Ovary (tissue), 3 donors: ENCODE data around the gene TBCK.

Experiments used
- EP300 ChIP-seq: sonication (generic); formaldehyde crosslinking; IDR thresholded peaks from one replicate; pipeline ENCODE4 v1.6.1; 2017; ENCODE audit warnings: antibody characterized with exemption
- TF ChIP-seq, protein P1 (sequence below), 3 donors: fragments of 450-650 bp in 2 of 3; fragments of 200-600 bp in 1 of 3; IDR thresholded peaks; one replicate each; pipeline versions ENCODE4 v1.5.1 to v1.8.0; 2016 to 2022; ENCODE audit warnings: antibody characterized with exemption in 3 of 3, mild to moderate bottlenecking in 1 of 3
- donor health status: DM: no; HTN: no; CAD: no.

DNA sequence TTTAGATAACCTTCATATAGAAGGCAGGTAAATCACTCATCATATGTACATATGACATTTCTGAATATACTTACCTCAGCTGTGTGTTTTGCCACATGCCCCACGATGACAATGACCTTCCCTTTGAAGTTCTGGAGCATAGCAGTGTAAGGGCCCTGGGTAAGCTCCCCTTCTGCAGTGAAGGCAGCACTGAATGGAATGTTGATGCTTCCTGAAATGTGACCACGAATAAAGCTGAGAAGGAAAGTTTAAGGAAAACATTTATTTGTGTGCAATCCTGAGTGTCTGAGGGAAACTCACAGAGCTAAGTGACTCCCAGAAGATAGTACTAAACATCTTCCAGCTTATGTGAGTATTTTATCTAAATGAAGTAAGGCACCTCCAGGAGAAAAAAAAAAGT, 220.6 kb downstream of the TBCK start:
- TF ChIP-seq, protein P1, sequence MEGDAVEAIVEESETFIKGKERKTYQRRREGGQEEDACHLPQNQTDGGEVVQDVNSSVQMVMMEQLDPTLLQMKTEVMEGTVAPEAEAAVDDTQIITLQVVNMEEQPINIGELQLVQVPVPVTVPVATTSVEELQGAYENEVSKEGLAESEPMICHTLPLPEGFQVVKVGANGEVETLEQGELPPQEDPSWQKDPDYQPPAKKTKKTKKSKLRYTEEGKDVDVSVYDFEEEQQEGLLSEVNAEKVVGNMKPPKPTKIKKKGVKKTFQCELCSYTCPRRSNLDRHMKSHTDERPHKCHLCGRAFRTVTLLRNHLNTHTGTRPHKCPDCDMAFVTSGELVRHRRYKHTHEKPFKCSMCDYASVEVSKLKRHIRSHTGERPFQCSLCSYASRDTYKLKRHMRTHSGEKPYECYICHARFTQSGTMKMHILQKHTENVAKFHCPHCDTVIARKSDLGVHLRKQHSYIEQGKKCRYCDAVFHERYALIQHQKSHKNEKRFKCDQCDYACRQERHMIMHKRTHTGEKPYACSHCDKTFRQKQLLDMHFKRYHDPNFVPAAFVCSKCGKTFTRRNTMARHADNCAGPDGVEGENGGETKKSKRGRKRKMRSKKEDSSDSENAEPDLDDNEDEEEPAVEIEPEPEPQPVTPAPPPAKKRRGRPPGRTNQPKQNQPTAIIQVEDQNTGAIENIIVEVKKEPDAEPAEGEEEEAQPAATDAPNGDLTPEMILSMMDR (IDR thresholded peaks at IDR 0.05), result no peak
- no peak for TF ChIP-seq EP300
